Measurements from ENCODE around the gene ALOX12. TPM values are rescaled to one million over a fixed set of nuclear protein-coding genes. Genes with fewer than 3 reads are reported as not detected.
"Not testable (repeated sequence)": the region's sequence is repeated elsewhere in the genome, so short reads cannot be mapped to it uniquely, and the experiment has no call there.

ALOX12 gene
- total and polyA plus RNA-seq, 4 donors, result 0.03 to 3.1 (median 0.24) TPM; not detected in 1

GRCh38 chr17:6986676-6987075 lies 9.2 kb upstream of the ALOX12 start:
- WGBS, result 87% methylated on average over 3 of the region's 3 CpGs
- DNase-seq (ENCODE audit: low spot score), result no peak
- no peaks in the 10 kb centered on the region for H3K9me3 ChIP-seq (ENCODE audit: control insufficient read depth in 4 of 4, low read length in 3 of 4)
- no peaks in the 10 kb centered on the region for H3K4me1 ChIP-seq (ENCODE audit: control insufficient read depth in 4 of 4, insufficient read depth in 4 of 4, low read length in 3 of 4)
- H3K27me3 ChIP-seq (ENCODE audit: control insufficient read depth in 4 of 4, insufficient read depth in 4 of 4, low read length in 3 of 4), result no peaks in the 10 kb centered on the region
- H3K36me3 ChIP-seq (ENCODE audit: control insufficient read depth in 4 of 4, insufficient read depth in 3 of 4, low read depth in 1 of 4, low read length in 3 of 4), result no peaks in the 10 kb centered on the region
- H3K27ac ChIP-seq (ENCODE audit: low read depth in 1 of 2, low read length in 2 of 2), result no peak overlapping the region
- no peak overlapping the region for H3K9ac ChIP-seq (ENCODE audit: low read depth in 1 of 2, low read length in 2 of 2)
- TF ChIP-seq HNF4G (IDR thresholded peaks at IDR 0.05), result no peak
- no peak for TF ChIP-seq NR2F2 (IDR thresholded peaks at IDR 0.05)
- no peak for TF ChIP-seq YY1 (IDR thresholded peaks at IDR 0.05)
- no peak for TF ChIP-seq RXRA (IDR thresholded peaks at IDR 0.05)
- no peak for TF ChIP-seq JUND (IDR thresholded peaks at IDR 0.05)
- no peak overlapping the region for H3K4me3 ChIP-seq (ENCODE audit: low read depth in 1 of 3, low read length in 3 of 3)

GRCh38 chr17:6989779-6990178 lies 6.1 kb upstream of the ALOX12 start:
- Histone ChIP-seq H3K9me3 (ENCODE audit: control insufficient read depth in 4 of 4, low read length in 3 of 4) (no peaks in the 10 kb centered on the region), H3K4me1 (ENCODE audit: control insufficient read depth in 4 of 4, insufficient read depth in 4 of 4, low read length in 3 of 4) (no peaks in the 10 kb centered on the region), H3K4me3 (ENCODE audit: low read depth in 1 of 3, low read length in 3 of 3) (no peak overlapping the region), H3K27me3 (ENCODE audit: control insufficient read depth in 4 of 4, insufficient read depth in 4 of 4, low read length in 3 of 4) (no peaks in the 10 kb centered on the region), H3K9ac (ENCODE audit: low read depth in 1 of 2, low read length in 2 of 2) (no peak overlapping the region), H3K36me3 (ENCODE audit: control insufficient read depth in 4 of 4, insufficient read depth in 3 of 4, low read depth in 1 of 4, low read length in 3 of 4) (no peaks in the 10 kb centered on the region), H3K27ac (ENCODE audit: low read depth in 1 of 2, low read length in 2 of 2) (no peak overlapping the region)
- TF ChIP-seq REST (IDR thresholded peaks at IDR 0.05) (no peak), ZBTB33 (IDR thresholded peaks at IDR 0.05) (no peak), RAD21 (IDR thresholded peaks at IDR 0.05) (no peak), FOXA1 (IDR thresholded peaks at IDR 0.05) (no peak), YY1 (IDR thresholded peaks at IDR 0.05) (no peak), CTCF (IDR thresholded peaks at IDR 0.05; ENCODE audit: low read depth, low read length, missing input control) (no peak), EGR1 (IDR thresholded peaks at IDR 0.05; ENCODE audit: low read depth in 2 of 2) (no peak), RXRA (IDR thresholded peaks at IDR 0.05) (no peak), JUND (IDR thresholded peaks at IDR 0.05) (no peak), NR2F2 (IDR thresholded peaks at IDR 0.05) (no peak), HNF4G (IDR thresholded peaks at IDR 0.05) (no peak)
- DNase-seq (ENCODE audit: low spot score), result no peak
- 95% methylated on average over 2 of the region's 2 CpGs for WGBS

GRCh38 chr17:6993613-6994056 lies 2.2 kb upstream of the ALOX12 start:
- 80% methylated on average over 5 of the region's 5 CpGs for whole genome bisulfite sequencing
- H3K9ac ChIP-seq (ENCODE audit: low read depth in 1 of 2, low read length in 2 of 2); DNase-seq (ENCODE audit: low spot score); H3K27ac ChIP-seq (ENCODE audit: low read depth in 1 of 2, low read length in 2 of 2); H3K27me3 ChIP-seq (ENCODE audit: control insufficient read depth in 4 of 4, insufficient read depth in 4 of 4, low read length in 3 of 4); H3K9me3 ChIP-seq (ENCODE audit: control insufficient read depth in 4 of 4, low read length in 3 of 4); H3K4me1 ChIP-seq (ENCODE audit: control insufficient read depth in 4 of 4, insufficient read depth in 4 of 4, low read length in 3 of 4); H3K36me3 ChIP-seq (ENCODE audit: control insufficient read depth in 4 of 4, insufficient read depth in 3 of 4, low read depth in 1 of 4, low read length in 3 of 4); H3K4me3 ChIP-seq (ENCODE audit: low read depth in 1 of 3, low read length in 3 of 3): not testable (repeated sequence)

Measured in liver (tissue), 9 donors.